Measurements from ENCODE around the gene HOXD3.

DNA sequence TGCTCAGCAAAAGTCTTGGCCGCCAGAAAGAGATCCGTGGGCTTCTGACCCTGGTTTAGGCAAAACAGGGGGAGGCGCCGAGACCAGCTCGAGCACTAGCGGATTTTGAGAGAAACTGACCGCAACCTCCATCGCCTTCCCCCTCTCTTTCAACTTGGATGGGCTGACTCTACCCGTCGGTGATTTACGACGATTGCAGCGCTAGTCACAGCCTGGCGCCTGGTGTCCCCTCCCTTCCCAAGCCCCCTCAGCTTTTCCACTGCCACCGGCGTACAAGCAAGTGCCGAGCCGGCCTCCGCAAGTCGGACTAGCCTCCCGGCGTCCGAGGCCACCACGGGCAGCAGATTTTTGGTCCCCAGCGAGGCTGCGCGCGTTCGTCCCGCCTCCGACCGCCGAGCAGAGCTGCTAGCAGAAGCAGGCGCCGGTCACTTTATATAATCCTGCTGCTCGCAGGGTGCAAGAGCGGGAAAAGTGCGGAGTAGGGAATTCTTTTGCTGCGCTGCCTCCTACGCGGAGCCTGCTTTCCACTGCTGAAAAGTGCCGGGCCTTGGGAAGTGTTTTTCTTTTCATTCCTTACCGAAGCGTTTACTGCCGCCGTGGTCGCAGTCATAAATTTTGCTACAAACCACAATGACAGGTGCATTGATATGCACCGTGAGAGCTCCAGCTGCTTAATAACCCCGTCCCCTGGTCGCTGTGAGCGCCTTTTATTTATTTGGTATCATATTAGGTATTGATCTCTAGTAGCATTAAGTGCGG, 7.7 kb downstream of the HOXD3 start:
- no peak for TF ChIP-seq CTCF (IDR thresholded peaks at IDR 0.05 in 4 of 5, conservative IDR thresholded peaks at IDR 0.05 in 1 of 5)
- no peak for TF ChIP-seq POLR2A (IDR thresholded peaks at IDR 0.05)
